Body of pancreas (tissue), 4 donors: ENCODE data around the gene HCFC1. TPM values are rescaled to one million over a fixed set of nuclear protein-coding genes. Genes with fewer than 3 reads are reported as not detected.

Experiments
- ATAC-seq: fragments of 150-250 bp; one replicate; pipeline ENCODE4 v1.9.1; 2016
- DNase-seq, 4 donors: peaks; one replicate each; pipeline ENCODE4 v3.0.0-alpha.2; 2019
- H3K27ac ChIP-seq, 4 donors: fragments of 200-600 bp; sonication (generic); 1 replicate in 3 of 4; 2 replicates in 1 of 4; pipeline versions ENCODE4 v1.5.1 to v1.6.1; 2016 to 2019; ENCODE audit warnings: mild to moderate bottlenecking in 1 of 4, mixed read lengths in 1 of 4, moderate library complexity in 1 of 4
- H3K27me3 ChIP-seq, 2 donors: fragments of 200-600 bp; sonication (generic); one replicate each; pipeline ENCODE4 v1.6.0; 2016; ENCODE audit warnings: mild to moderate bottlenecking in 1 of 2
- H3K36me3 ChIP-seq, 2 donors: fragments of 200-600 bp; sonication (generic); replicated peaks in 1 of 2; 2 replicates each; pipeline ENCODE4 v1.5.1; 2016; ENCODE audit warnings: low read depth in 2 of 2; ENCODE audit not compliant: insufficient read depth in 1 of 2
- H3K4me1 ChIP-seq: fragments of 200-600 bp; sonication (generic); one replicate; pipeline ENCODE4 v1.6.0; 2016
- H3K4me3 ChIP-seq, 2 donors: fragments of 200-600 bp; sonication (generic); 1 replicate in 1 of 2; 2 replicates in 1 of 2; pipeline ENCODE4 v1.5.1; 2016 to 2019
- H3K9me3 ChIP-seq, 3 donors: fragments of 200-600 bp; sonication (generic); 1 replicate in 2 of 3; 2 replicates in 1 of 3; pipeline ENCODE4 v1.5.1; 2016
- CTCF ChIP-seq, 7 experiments: fragments of 450-650 bp in 4 of 7; fragments of 200-600 bp in 3 of 7; sonication (generic) in 3 of 7; IDR thresholded peaks; one replicate each; pipeline ENCODE4 v1.5.1; 2016 to 2019; ENCODE audit warnings: antibody characterized with exemption in 7 of 7
- POLR2A ChIP-seq, 3 donors: fragments of 450-650 bp; IDR thresholded peaks; one replicate each; pipeline ENCODE4 v1.6.1; 2016; ENCODE audit warnings: antibody characterized with exemption in 3 of 3, mild to moderate bottlenecking in 2 of 3
- WGBS, 2 donors: methylation state at CpG; one replicate each; pipeline ENCODE4 v1.1.5; 2017; 5-methylcytosine and 5-hydroxymethylcytosine counted together
- intact Hi-C: fragments of 100-400 bp; cut with DNase I; formaldehyde crosslinking; loops from one replicate; pipeline ENCODE4 v1.15.1; 2023
- total RNA-seq, 2 donors: library from RNA; depleted of rRNA; stranded (reverse); fragments of >200 nt; gene quantifications; one replicate each; pipeline ENCODE4 v1.1.0, GENCODE V29; 2016

Gene HCFC1
- total RNA-seq, 2 donors from 2014 or later: 16.6 to 62.6 TPM

- 10 to 11% methylated on average over 13 to 22 of the region's 31 CpGs for WGBS, 2 donors
- peak overlapping the region in 1 of 2 donors; percentile 6 for H3K4me3 ChIP-seq
- H3K9me3 ChIP-seq: no peaks in the 10 kb centered on the region
- H3K36me3 ChIP-seq: no peaks in the 10 kb centered on the region
- H3K4me1 ChIP-seq: peaks cover 29% of the 10 kb centered on the region
- ATAC-seq (no peak), DNase-seq (peak; percentile 26 to 62 (median 48))
- H3K27me3 ChIP-seq: no peaks in the 10 kb centered on the region
- TF ChIP-seq CTCF (IDR thresholded peaks at IDR 0.05) (no peak), POLR2A (IDR thresholded peaks at IDR 0.05) (no peak)
- intact Hi-C loops: no loop called here
- peak overlapping the region; percentile 76 to 96 (median 88) for H3K27ac ChIP-seq
Observed at GRCh38 chrX:153926858-153927671, 44.6 kb downstream of the HCFC1 start.

DNA sequence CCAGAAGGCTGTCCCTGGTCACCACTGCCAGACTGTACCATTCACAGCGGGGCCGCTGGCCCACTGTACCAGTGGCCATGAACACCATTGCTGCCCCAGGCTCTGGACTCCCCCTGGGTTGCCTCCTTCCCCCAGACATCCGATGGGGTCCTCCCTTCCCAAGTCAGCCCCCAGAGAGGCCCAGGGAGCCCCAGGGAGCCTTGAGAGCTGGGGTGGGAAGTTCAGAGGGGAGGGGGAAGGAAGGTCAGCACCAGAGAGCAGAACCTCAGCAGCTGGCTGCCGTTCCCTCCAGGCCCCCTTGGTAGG, 45.1 kb downstream of the HCFC1 start:
- H3K4me1 ChIP-seq: peaks cover 29% of the 10 kb centered on the region
- no peaks in the 10 kb centered on the region for H3K9me3 ChIP-seq
- no CpG with 5 or more reads among the region's 4 CpGs for WGBS, 2 donors
- TF ChIP-seq POLR2A (IDR thresholded peaks at IDR 0.05) (no peak), CTCF (IDR thresholded peaks at IDR 0.05) (no peak)
- no peak for ATAC-seq
- intact Hi-C loops: no loop called here
- no peak for DNase-seq
- H3K36me3 ChIP-seq: no peaks in the 10 kb centered on the region
- H3K27me3 ChIP-seq: no peaks in the 10 kb centered on the region
- H3K4me3 ChIP-seq: no peak overlapping the region
- peak overlapping the region in 3 of 4 donors; percentile 76 to 96 (median 95) for H3K27ac ChIP-seq

- no peaks in the 10 kb centered on the region for H3K36me3 ChIP-seq
- H3K27me3 ChIP-seq: no peaks in the 10 kb centered on the region
- DNase-seq (no peak), ATAC-seq (no peak)
- WGBS, 2 donors: 24 to 56% methylated on average over 9 to 14 of the region's 59 CpGs
- TF ChIP-seq POLR2A (IDR thresholded peaks at IDR 0.05) (peak in 1 of 3 donors; percentile 13), CTCF (IDR thresholded peaks at IDR 0.05) (no peak)
- intact Hi-C loops: no loop called here
- H3K4me3 ChIP-seq: no peak within 1 kb of the TSS
- no peaks in the 10 kb centered on the region for H3K9me3 ChIP-seq
- peak within 1 kb of the TSS; percentile 36 to 96 (median 86) for H3K27ac ChIP-seq
- peaks cover 29% of the 10 kb centered on the region for H3K4me1 ChIP-seq
Observed at GRCh38 chrX:153925739-153926551, 45.7 kb downstream of the HCFC1 start, which contains the start of gene ARHGAP4. TSS of gene ARHGAP4 (minus strand) at chrX:153926264. CDS start at chrX:153926202, 62 bp downstream.

DNA sequence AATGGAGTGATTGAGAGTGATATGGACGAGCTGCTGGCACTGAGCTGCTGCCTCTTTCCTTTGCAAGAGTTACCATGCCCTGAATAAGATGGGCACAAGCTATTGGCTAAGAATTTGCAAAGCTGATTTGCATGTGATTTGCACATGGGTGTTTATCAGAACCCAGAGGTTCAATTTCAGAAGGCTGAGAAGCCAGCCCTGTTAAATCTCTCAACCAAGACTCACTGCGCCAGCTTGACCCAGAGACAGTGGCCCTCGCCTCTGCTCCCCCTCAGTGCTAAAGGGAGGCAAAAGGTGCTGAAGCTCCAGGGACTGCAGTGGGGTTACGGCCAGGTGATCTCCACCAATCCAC, 46.3 kb downstream of the HCFC1 start:
- H3K9me3 ChIP-seq: no peaks in the 10 kb centered on the region
- TF ChIP-seq CTCF (IDR thresholded peaks at IDR 0.05): no peak
- TF ChIP-seq POLR2A (IDR thresholded peaks at IDR 0.05): no peak
- H3K27ac ChIP-seq: peak overlapping the region in 1 of 4 donors; percentile 96
- intact Hi-C loops: no loop called here
- H3K27me3 ChIP-seq: no peaks in the 10 kb centered on the region
- DNase-seq (no peak), ATAC-seq (no peak)
- peaks cover 29% of the 10 kb centered on the region for H3K4me1 ChIP-seq
- no peak overlapping the region for H3K4me3 ChIP-seq
- 70% methylated on average over 4 of the region's 4 CpGs; no CpG with 5 or more reads in 1 of the 2 donors for WGBS, 2 donors
- no peaks in the 10 kb centered on the region for H3K36me3 ChIP-seq
